Neural progenitor cell (in vitro differentiated cells): ENCODE measurements around the gene RTN4. TPM values are rescaled to one million over a fixed set of nuclear protein-coding genes. Genes with fewer than 3 reads are reported as not detected.

Source experiments
- DNase-seq: peaks from one replicate; pipeline ENCODE4 v3.0.0-alpha.2; 2016; ENCODE audit warnings: low spot score
- H2AFZ ChIP-seq: fragments of 200-600 bp; sonication (generic); replicated peaks from 2 replicates; pipeline ENCODE4 v1.6.1; 2016; ENCODE audit warnings: antibody characterized with exemption
- H3F3A ChIP-seq: fragments of 200-600 bp; sonication (generic); 2 replicates; pipeline ENCODE4 v1.6.1; 2016; ENCODE audit warnings: antibody characterized with exemption, low read depth
- H3K27ac ChIP-seq: fragments of 200-600 bp; sonication (generic); 2 replicates; pipeline ENCODE4 v1.5.1; 2016; ENCODE audit warnings: mild to moderate bottlenecking
- H3K27me3 ChIP-seq: fragments of 200-600 bp; sonication (generic); 2 replicates; pipeline ENCODE4 v1.6.1; 2016; ENCODE audit warnings: mild to moderate bottlenecking, moderate library complexity
- H3K36me3 ChIP-seq: fragments of 200-600 bp; sonication (generic); 2 replicates; pipeline ENCODE4 v1.5.1; 2016
- H3K4me1 ChIP-seq: fragments of 200-600 bp; sonication (generic); 2 replicates; pipeline ENCODE4 v1.6.1; 2016; ENCODE audit warnings: mixed run types
- H3K4me2 ChIP-seq: fragments of 200-600 bp; sonication (generic); 2 replicates; pipeline ENCODE4 v1.6.1; 2016
- H3K4me3 ChIP-seq: fragments of 200-600 bp; sonication (generic); 2 replicates; pipeline ENCODE4 v1.5.1; 2016
- H3K79me2 ChIP-seq: fragments of 200-600 bp; sonication (generic); 2 replicates; pipeline ENCODE4 v1.6.1; 2016; ENCODE audit warnings: low read depth
- H3K9ac ChIP-seq: fragments of 200-600 bp; sonication (generic); 2 replicates; pipeline ENCODE4 v1.6.1; 2016
- H3K9me3 ChIP-seq: fragments of 200-600 bp; sonication (generic); 2 replicates; pipeline ENCODE4 v1.5.1; 2016; ENCODE audit warnings: low read depth
- H4K20me1 ChIP-seq: fragments of 200-600 bp; sonication (generic); 2 replicates; pipeline ENCODE4 v1.6.1; 2016; ENCODE audit warnings: low read depth
- H3K27ac Mint-ChIP-seq: 3 replicates; pipeline ENCODE4 v1.8.0; 2021; ENCODE audit warnings: mixed read lengths
- H3K27me3 Mint-ChIP-seq: 2 replicates; pipeline ENCODE4 v1.8.0; 2022; ENCODE audit warnings: low read depth, mild to moderate bottlenecking, inconsistent platforms, moderate library complexity, mixed read lengths; ENCODE audit not compliant: insufficient read depth
- H3K36me3 Mint-ChIP-seq: 3 replicates; pipeline ENCODE4 v1.8.0; 2021; ENCODE audit warnings: mixed read lengths
- H3K4me1 Mint-ChIP-seq: 3 replicates; pipeline ENCODE4 v1.8.0; 2021; ENCODE audit warnings: mixed read lengths
- H3K4me3 Mint-ChIP-seq: 3 replicates; pipeline ENCODE4 v1.8.0; 2021; ENCODE audit warnings: mild to moderate bottlenecking, moderate library complexity, mixed read lengths
- H3K9me3 Mint-ChIP-seq: 3 replicates; pipeline ENCODE4 v1.8.0; 2020; ENCODE audit warnings: mixed read lengths
- EZH2 ChIP-seq: fragments of 200-600 bp; sonication (generic); IDR thresholded peaks from 2 replicates; pipeline ENCODE4 v1.6.1; 2017; ENCODE audit warnings: antibody characterized with exemption, mild to moderate bottlenecking, moderate library complexity
- EZH2phosphoT487 ChIP-seq: fragments of 200-600 bp; sonication (generic); IDR thresholded peaks from 2 replicates; pipeline ENCODE4 v1.6.1; 2017; ENCODE audit warnings: antibody characterized with exemption
- total RNA-seq: library from RNA; depleted of rRNA; stranded (reverse); fragments of >200 nt; gene quantifications from 2 replicates; pipeline ENCODE4 v1.2.3, GENCODE V29; 2015; ENCODE audit warnings: low replicate concordance
- TF ChIP-seq, protein P1 (sequence below): fragments of 200-600 bp; sonication (generic); IDR thresholded peaks from 2 replicates; pipeline ENCODE4 v1.5.1; 2017; ENCODE audit warnings: antibody characterized with exemption, mild to moderate bottlenecking

RTN4 gene
- total RNA-seq, 1 donor from 2014 or later: 157 TPM

DNA sequence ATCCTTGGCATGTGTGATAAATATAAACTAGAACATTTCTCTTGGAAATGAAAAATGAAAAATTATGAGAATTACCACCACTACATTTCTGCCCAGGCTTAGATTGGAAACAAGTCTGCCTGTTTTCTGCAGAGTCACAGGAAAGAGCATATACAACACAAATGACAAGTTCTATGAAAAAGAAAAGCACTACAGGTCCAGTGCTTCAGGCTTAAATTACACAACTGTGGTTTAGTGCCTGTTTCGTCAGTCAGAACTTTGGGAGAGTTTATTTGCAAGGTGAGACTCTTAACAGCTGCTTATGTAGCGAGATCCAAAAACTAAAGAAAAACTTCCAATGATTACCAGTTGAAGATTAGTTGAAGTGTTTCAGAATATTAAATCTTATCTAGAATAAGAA, 68.9 kb downstream of the RTN4 start:
- H3K27me3 ChIP-seq: no peaks in the 10 kb centered on the region
- no peak overlapping the region for H3K9ac ChIP-seq
- peaks cover 10% of the 10 kb centered on the region for H3K36me3 ChIP-seq
- H3K27ac ChIP-seq: peak overlapping the region; percentile 10
- H3K4me2 ChIP-seq: no peak overlapping the region
- Mint-ChIP-seq H3K27me3 (no peaks in the 10 kb centered on the region), H3K36me3 (peaks cover 26% of the 10 kb centered on the region), H3K4me3 (no peak overlapping the region), H3K4me1 (peaks cover 2% of the 10 kb centered on the region), H3K27ac (no peak overlapping the region), H3K9me3 (no peaks in the 10 kb centered on the region)
- no peak overlapping the region for H2AFZ ChIP-seq
- peaks cover 90% of the 10 kb centered on the region for H3K79me2 ChIP-seq
- H3K4me1 ChIP-seq: no peaks in the 10 kb centered on the region
- no peak overlapping the region for H3K4me3 ChIP-seq
- DNase-seq: no peak
- H3K9me3 ChIP-seq: no peaks in the 10 kb centered on the region
- peaks cover 3% of the 10 kb centered on the region for H3F3A ChIP-seq
- peaks cover 46% of the 10 kb centered on the region for H4K20me1 ChIP-seq
- TF ChIP-seq, protein P1, sequence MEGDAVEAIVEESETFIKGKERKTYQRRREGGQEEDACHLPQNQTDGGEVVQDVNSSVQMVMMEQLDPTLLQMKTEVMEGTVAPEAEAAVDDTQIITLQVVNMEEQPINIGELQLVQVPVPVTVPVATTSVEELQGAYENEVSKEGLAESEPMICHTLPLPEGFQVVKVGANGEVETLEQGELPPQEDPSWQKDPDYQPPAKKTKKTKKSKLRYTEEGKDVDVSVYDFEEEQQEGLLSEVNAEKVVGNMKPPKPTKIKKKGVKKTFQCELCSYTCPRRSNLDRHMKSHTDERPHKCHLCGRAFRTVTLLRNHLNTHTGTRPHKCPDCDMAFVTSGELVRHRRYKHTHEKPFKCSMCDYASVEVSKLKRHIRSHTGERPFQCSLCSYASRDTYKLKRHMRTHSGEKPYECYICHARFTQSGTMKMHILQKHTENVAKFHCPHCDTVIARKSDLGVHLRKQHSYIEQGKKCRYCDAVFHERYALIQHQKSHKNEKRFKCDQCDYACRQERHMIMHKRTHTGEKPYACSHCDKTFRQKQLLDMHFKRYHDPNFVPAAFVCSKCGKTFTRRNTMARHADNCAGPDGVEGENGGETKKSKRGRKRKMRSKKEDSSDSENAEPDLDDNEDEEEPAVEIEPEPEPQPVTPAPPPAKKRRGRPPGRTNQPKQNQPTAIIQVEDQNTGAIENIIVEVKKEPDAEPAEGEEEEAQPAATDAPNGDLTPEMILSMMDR: no peak
- no peak for TF ChIP-seq EZH2
- no peak for TF ChIP-seq EZH2phosphoT487

- no peak overlapping the region for H3K27ac Mint-ChIP-seq
- H3K79me2 ChIP-seq: peaks cover 90% of the 10 kb centered on the region
- peaks cover 26% of the 10 kb centered on the region for H3K36me3 Mint-ChIP-seq
- DNase-seq: no peak
- no peaks in the 10 kb centered on the region for H3K9me3 Mint-ChIP-seq
- H3K4me3 ChIP-seq: no peak overlapping the region
- no peak overlapping the region for H3K4me2 ChIP-seq
- peaks cover 60% of the 10 kb centered on the region for H4K20me1 ChIP-seq
- H3K27me3 Mint-ChIP-seq: no peaks in the 10 kb centered on the region
- H3K9me3 ChIP-seq: no peaks in the 10 kb centered on the region
- H3K36me3 ChIP-seq: peaks cover 13% of the 10 kb centered on the region
- no peaks in the 10 kb centered on the region for H3K4me1 ChIP-seq
- TF ChIP-seq, protein P1: no peak
- no peak for TF ChIP-seq EZH2phosphoT487
- TF ChIP-seq EZH2: no peak
- H3F3A ChIP-seq: peaks cover 3% of the 10 kb centered on the region
- peaks cover 2% of the 10 kb centered on the region for H3K4me1 Mint-ChIP-seq
- H3K4me3 Mint-ChIP-seq: no peak overlapping the region
- no peaks in the 10 kb centered on the region for H3K27me3 ChIP-seq
- H3K27ac ChIP-seq: peak overlapping the region; percentile 39
- no peak overlapping the region for H3K9ac ChIP-seq
- H2AFZ ChIP-seq: no peak overlapping the region
Measured at GRCh38 chr2:54979321-54980044, 70.8 kb downstream of the RTN4 start.

DNA sequence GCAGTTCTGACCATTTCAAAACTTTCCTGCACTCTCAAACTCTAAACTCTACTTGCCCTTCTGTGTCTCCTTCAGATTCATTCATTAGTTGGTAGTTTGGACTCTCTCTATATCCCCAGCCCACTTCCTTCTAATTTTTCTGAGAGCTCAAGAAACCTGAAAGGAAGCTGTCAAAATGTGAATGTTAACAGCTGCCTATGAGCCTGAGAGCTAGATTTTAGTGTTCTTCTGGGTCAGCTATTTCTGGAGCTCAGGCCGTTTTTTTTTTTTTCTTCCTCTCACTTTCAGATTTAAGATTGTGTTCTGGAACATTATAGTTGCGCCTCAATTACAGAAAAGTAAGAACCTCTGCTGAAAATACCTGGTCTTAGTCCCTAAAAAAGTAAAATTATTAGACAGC, 73.1 kb downstream of the RTN4 start:
- H3K4me1 Mint-ChIP-seq: peaks cover 2% of the 10 kb centered on the region
- TF ChIP-seq EZH2 (no peak), EZH2phosphoT487 (no peak)
- TF ChIP-seq, protein P1: no peak
- H3K9ac ChIP-seq: no peak overlapping the region
- H3K9me3 Mint-ChIP-seq: no peaks in the 10 kb centered on the region
- H3K27me3 Mint-ChIP-seq: no peaks in the 10 kb centered on the region
- H3K4me1 ChIP-seq: no peaks in the 10 kb centered on the region
- H3K9me3 ChIP-seq: no peaks in the 10 kb centered on the region
- H3K36me3 ChIP-seq: peaks cover 11% of the 10 kb centered on the region
- H3K36me3 Mint-ChIP-seq: peaks cover 26% of the 10 kb centered on the region
- H2AFZ ChIP-seq: no peak overlapping the region
- no peaks in the 10 kb centered on the region for H3K27me3 ChIP-seq
- H3K27ac ChIP-seq: no peak overlapping the region
- no peak overlapping the region for H3K27ac Mint-ChIP-seq
- H3K79me2 ChIP-seq: peaks cover 78% of the 10 kb centered on the region
- H4K20me1 ChIP-seq: peaks cover 44% of the 10 kb centered on the region
- H3K4me3 ChIP-seq: no peak overlapping the region
- no peak overlapping the region for H3K4me3 Mint-ChIP-seq
- DNase-seq: no peak
- H3F3A ChIP-seq: peaks cover 4% of the 10 kb centered on the region
- H3K4me2 ChIP-seq: no peak overlapping the region
